ENCODE results near the gene COL8A1.

The COL8A1 gene

DNA sequence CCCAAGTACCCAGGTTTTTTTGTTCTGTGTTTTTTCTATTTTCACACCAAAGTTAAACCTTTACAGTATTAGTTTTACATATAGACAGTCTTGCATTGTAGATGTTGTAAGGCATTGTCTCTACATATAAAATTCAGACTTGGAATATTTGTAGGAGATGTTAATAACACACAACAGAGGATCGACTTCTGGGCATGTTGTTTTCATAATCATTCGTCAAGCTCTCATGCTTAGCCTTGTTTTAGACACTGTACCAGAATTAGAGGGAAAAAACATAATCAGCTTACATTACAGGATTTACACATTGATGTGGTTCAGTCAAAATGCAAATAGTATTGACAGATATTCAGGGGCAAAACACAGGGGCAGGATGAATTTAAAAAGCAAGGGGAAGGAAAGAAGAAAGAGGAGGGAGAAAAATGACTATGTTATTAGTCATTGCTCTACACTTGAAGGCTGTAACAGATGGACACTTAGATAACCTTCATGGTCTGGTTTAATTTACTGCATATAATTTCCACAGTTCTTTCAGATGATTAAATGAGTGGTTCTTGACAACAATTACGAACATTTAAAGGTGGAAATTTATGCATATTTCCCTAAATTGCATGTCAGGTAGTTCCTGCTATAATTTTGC is 186.7 kb downstream of the COL8A1 start:
- peak in 1 of 2 donors; percentile 29 for DNase-seq
- H3K27ac ChIP-seq (ENCODE audit: low read depth, low read length) = no peak overlapping the region
- no peaks in the 10 kb centered on the region for H3K27me3 ChIP-seq (ENCODE audit: insufficient read depth, low read length)
- WGBS (ENCODE audit: extremely low coverage, insufficient coverage, insufficient read length) = no CpG with 5 or more reads among the region's 3 CpGs
- H2AK5ac ChIP-seq (ENCODE audit: low read length) = no peak overlapping the region
- H3K36me3 ChIP-seq (ENCODE audit: control insufficient read depth in 1 of 2, insufficient read depth in 2 of 2, low read length in 2 of 2) = no peaks in the 10 kb centered on the region
- H3K4me3 ChIP-seq (ENCODE audit: low read depth, low read length) = no peak overlapping the region
- H3K4ac ChIP-seq (ENCODE audit: low read depth, low read length) = no peak overlapping the region
- no peak overlapping the region for H2BK120ac ChIP-seq (ENCODE audit: insufficient read depth, low read length, poor library complexity)
- H2BK12ac ChIP-seq (ENCODE audit: low read length) = no peak overlapping the region
- H3K18ac ChIP-seq (ENCODE audit: low read length) = no peak overlapping the region
- H4K12ac ChIP-seq (ENCODE audit: low read depth, low read length) = no peak overlapping the region
- H3K9me3 ChIP-seq (ENCODE audit: insufficient read depth, low read depth, low read length) = no peaks in the 10 kb centered on the region
- H3K23ac ChIP-seq (ENCODE audit: low read length) = no peak overlapping the region
- no peaks in the 10 kb centered on the region for H3K4me1 ChIP-seq (ENCODE audit: control insufficient read depth in 1 of 2, insufficient read depth in 2 of 2, low read length in 2 of 2)
- no peak overlapping the region for H4K91ac ChIP-seq (ENCODE audit: low read depth, low read length)
- no peak overlapping the region for H3K9ac ChIP-seq (ENCODE audit: low read length)
- H2BK5ac ChIP-seq (ENCODE audit: low read depth, low read length, poor library complexity) = no peak overlapping the region
- H4K8ac ChIP-seq (ENCODE audit: low read depth, low read length) = no peak overlapping the region
- no peak overlapping the region for H3K14ac ChIP-seq (ENCODE audit: low read length)
- H3K79me1 ChIP-seq (ENCODE audit: low read length) = no peaks in the 10 kb centered on the region
- H3K4me2 ChIP-seq (ENCODE audit: low read length) = no peak overlapping the region
- no peaks in the 10 kb centered on the region for H3K79me2 ChIP-seq (ENCODE audit: control insufficient read depth, insufficient read depth, low read length, poor library complexity)
- H2AFZ ChIP-seq (ENCODE audit: insufficient read depth, low read length, poor library complexity) = no peak overlapping the region

DNA sequence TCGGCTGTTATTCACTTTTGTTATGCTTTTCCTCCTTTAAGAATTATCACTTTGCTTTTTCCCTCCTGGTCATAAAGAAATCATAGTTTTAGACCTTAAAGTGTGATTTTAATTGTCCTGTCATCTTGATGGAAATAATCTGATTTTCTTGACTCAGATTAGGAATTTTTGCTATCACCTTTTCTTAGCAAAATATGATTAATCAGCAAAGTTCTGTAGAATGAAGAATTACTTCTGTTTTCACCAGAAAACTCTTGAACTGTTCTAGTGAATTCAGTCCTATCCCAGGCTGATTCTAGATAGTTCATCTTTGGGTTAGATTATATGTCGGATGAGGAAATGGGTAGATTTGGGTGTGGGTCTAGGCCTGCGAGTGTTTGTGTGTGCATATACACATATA is 191.4 kb downstream of the COL8A1 start:
- Histone ChIP-seq H3K4me3 (ENCODE audit: low read depth, low read length) (no peak overlapping the region), H4K12ac (ENCODE audit: low read depth, low read length) (no peak overlapping the region)

GRCh38 chr3:99833617-99834205 is 195.3 kb downstream of the COL8A1 start:
- Histone ChIP-seq H3K4me3 (ENCODE audit: low read depth, low read length) (no peak overlapping the region), H2BK5ac (ENCODE audit: low read depth, low read length, poor library complexity) (no peak overlapping the region), H2AFZ (ENCODE audit: insufficient read depth, low read length, poor library complexity) (no peak overlapping the region), H4K8ac (ENCODE audit: low read depth, low read length) (no peak overlapping the region), H4K91ac (ENCODE audit: low read depth, low read length) (no peak overlapping the region), H3K79me1 (ENCODE audit: low read length) (no peaks in the 10 kb centered on the region), H3K4me1 (ENCODE audit: control insufficient read depth in 1 of 2, insufficient read depth in 2 of 2, low read length in 2 of 2) (no peaks in the 10 kb centered on the region), H3K14ac (ENCODE audit: low read length) (no peak overlapping the region), H3K9ac (ENCODE audit: low read length) (no peak overlapping the region), H3K4me2 (ENCODE audit: low read length) (no peak overlapping the region), H3K27me3 (ENCODE audit: insufficient read depth, low read length) (no peaks in the 10 kb centered on the region), H3K4ac (ENCODE audit: low read depth, low read length) (no peak overlapping the region), H3K79me2 (ENCODE audit: control insufficient read depth, insufficient read depth, low read length, poor library complexity) (no peaks in the 10 kb centered on the region), H2BK12ac (ENCODE audit: low read length) (no peak overlapping the region), H2BK120ac (ENCODE audit: insufficient read depth, low read length, poor library complexity) (no peak overlapping the region), H3K18ac (ENCODE audit: low read length) (no peak overlapping the region), H2AK5ac (ENCODE audit: low read length) (no peak overlapping the region), H3K27ac (ENCODE audit: low read depth, low read length) (no peak overlapping the region), H3K9me3 (ENCODE audit: insufficient read depth, low read depth, low read length) (no peaks in the 10 kb centered on the region), H4K12ac (ENCODE audit: low read depth, low read length) (no peak overlapping the region), H3K23ac (ENCODE audit: low read length) (no peak overlapping the region), H3K36me3 (ENCODE audit: control insufficient read depth in 1 of 2, insufficient read depth in 2 of 2, low read length in 2 of 2) (no peaks in the 10 kb centered on the region)
- no CpG with 5 or more reads among the region's 4 CpGs for WGBS (ENCODE audit: extremely low coverage, insufficient coverage, insufficient read length)
- DNase-seq = no peak

More for the DNA sequence above, 191.4 kb downstream of the COL8A1 start:
- Histone ChIP-seq H3K9me3 (ENCODE audit: insufficient read depth, low read depth, low read length) (no peaks in the 10 kb centered on the region), H3K4ac (ENCODE audit: low read depth, low read length) (no peak overlapping the region), H4K8ac (ENCODE audit: low read depth, low read length) (no peak overlapping the region), H2BK5ac (ENCODE audit: low read depth, low read length, poor library complexity) (no peak overlapping the region), H2BK120ac (ENCODE audit: insufficient read depth, low read length, poor library complexity) (no peak overlapping the region), H3K27ac (ENCODE audit: low read depth, low read length) (no peak overlapping the region), H2BK12ac (ENCODE audit: low read length) (no peak overlapping the region), H3K14ac (ENCODE audit: low read length) (no peak overlapping the region), H2AFZ (ENCODE audit: insufficient read depth, low read length, poor library complexity) (no peak overlapping the region), H3K9ac (ENCODE audit: low read length) (no peak overlapping the region), H3K79me2 (ENCODE audit: control insufficient read depth, insufficient read depth, low read length, poor library complexity) (no peaks in the 10 kb centered on the region), H4K91ac (ENCODE audit: low read depth, low read length) (no peak overlapping the region), H3K36me3 (ENCODE audit: control insufficient read depth in 1 of 2, insufficient read depth in 2 of 2, low read length in 2 of 2) (no peaks in the 10 kb centered on the region), H2AK5ac (ENCODE audit: low read length) (no peak overlapping the region), H3K4me2 (ENCODE audit: low read length) (no peak overlapping the region), H3K23ac (ENCODE audit: low read length) (no peak overlapping the region), H3K4me1 (ENCODE audit: control insufficient read depth in 1 of 2, insufficient read depth in 2 of 2, low read length in 2 of 2) (no peaks in the 10 kb centered on the region), H3K79me1 (ENCODE audit: low read length) (no peaks in the 10 kb centered on the region), H3K27me3 (ENCODE audit: insufficient read depth, low read length) (no peaks in the 10 kb centered on the region), H3K18ac (ENCODE audit: low read length) (no peak overlapping the region)
- no peak for DNase-seq
- WGBS (ENCODE audit: extremely low coverage, insufficient coverage, insufficient read length) = no CpG with 5 or more reads among the region's 3 CpGs

- no peak for DNase-seq
- Histone ChIP-seq H3K4me2 (ENCODE audit: low read length) (no peak overlapping the region), H4K8ac (ENCODE audit: low read depth, low read length) (no peak overlapping the region), H3K27me3 (ENCODE audit: insufficient read depth, low read length) (no peaks in the 10 kb centered on the region), H3K4me1 (ENCODE audit: control insufficient read depth in 1 of 2, insufficient read depth in 2 of 2, low read length in 2 of 2) (no peaks in the 10 kb centered on the region), H3K4me3 (ENCODE audit: low read depth, low read length) (no peak overlapping the region), H3K79me2 (ENCODE audit: control insufficient read depth, insufficient read depth, low read length, poor library complexity) (no peaks in the 10 kb centered on the region), H3K36me3 (ENCODE audit: control insufficient read depth in 1 of 2, insufficient read depth in 2 of 2, low read length in 2 of 2) (no peaks in the 10 kb centered on the region), H2AFZ (ENCODE audit: insufficient read depth, low read length, poor library complexity) (no peak overlapping the region), H3K14ac (ENCODE audit: low read length) (no peak overlapping the region), H3K23ac (ENCODE audit: low read length) (no peak overlapping the region), H4K91ac (ENCODE audit: low read depth, low read length) (no peak overlapping the region), H2BK12ac (ENCODE audit: low read length) (no peak overlapping the region), H2BK5ac (ENCODE audit: low read depth, low read length, poor library complexity) (no peak overlapping the region), H3K27ac (ENCODE audit: low read depth, low read length) (no peak overlapping the region), H3K4ac (ENCODE audit: low read depth, low read length) (no peak overlapping the region), H4K12ac (ENCODE audit: low read depth, low read length) (no peak overlapping the region), H2AK5ac (ENCODE audit: low read length) (no peak overlapping the region), H3K79me1 (ENCODE audit: low read length) (no peaks in the 10 kb centered on the region), H3K9ac (ENCODE audit: low read length) (no peak overlapping the region), H3K9me3 (ENCODE audit: insufficient read depth, low read depth, low read length) (no peaks in the 10 kb centered on the region), H3K18ac (ENCODE audit: low read length) (no peak overlapping the region), H2BK120ac (ENCODE audit: insufficient read depth, low read length, poor library complexity) (no peak overlapping the region)
- WGBS (ENCODE audit: extremely low coverage, insufficient coverage, insufficient read length) = no CpG with 5 or more reads among the region's 2 CpGs
These were observed 196.0 kb downstream of the COL8A1 start for GRCh38 chr3:99834211-99834957.
